Fibroblast of gingiva (primary cell): ENCODE data around the gene FAM163B.
"Not testable (repeated sequence)": the region's sequence is repeated elsewhere in the genome, so short reads cannot be mapped to it uniquely, and the experiment has no call there.

Source experiments
- DNase-seq: peaks from one replicate; pipeline ENCODE4 v3.0.0-alpha.2; 2011; ENCODE audit warnings: low read depth

The FAM163B gene

DNA sequence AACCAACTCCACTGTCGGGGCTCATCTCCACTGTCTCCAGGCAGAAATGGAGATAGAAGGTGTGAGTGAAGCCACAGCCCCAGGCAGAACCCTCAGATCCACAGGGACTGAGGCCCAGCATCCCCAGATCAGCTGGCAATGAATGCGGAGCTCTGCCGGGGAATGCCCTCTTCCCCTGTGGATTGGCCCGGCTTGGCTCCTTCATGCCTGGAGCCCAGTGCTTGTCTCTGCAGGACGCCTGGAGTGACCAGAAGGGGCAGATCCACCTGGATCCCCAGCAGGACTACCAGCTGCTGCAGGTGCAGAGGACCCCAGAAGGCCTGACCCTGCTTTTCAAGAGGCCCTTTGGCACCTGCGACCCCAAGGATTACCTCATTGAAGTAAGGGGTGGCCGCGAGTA is 30.4 kb upstream of the FAM163B start:
- DNase-seq = no peak

DNA sequence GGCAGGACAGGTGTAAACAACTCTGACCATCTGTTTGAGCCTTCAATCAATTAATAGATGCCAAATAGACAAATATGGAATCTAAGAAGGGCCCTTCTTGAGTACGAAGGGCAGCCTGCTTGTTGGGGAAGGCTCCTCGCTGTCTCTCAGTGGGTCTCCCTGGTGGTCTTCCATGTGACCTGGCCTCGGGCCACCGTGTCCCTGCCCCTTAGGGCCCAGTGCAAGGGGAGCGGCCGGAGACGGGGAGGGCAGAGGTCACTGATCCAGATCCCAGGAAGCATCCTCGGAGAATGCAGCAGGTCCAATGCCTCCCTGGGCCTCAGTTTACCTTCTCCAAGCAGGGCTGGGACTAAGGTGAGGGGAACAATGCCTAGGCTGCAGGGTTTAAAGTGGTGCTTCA is 29.5 kb upstream of the FAM163B start:
- DNase-seq = no peak

DNA sequence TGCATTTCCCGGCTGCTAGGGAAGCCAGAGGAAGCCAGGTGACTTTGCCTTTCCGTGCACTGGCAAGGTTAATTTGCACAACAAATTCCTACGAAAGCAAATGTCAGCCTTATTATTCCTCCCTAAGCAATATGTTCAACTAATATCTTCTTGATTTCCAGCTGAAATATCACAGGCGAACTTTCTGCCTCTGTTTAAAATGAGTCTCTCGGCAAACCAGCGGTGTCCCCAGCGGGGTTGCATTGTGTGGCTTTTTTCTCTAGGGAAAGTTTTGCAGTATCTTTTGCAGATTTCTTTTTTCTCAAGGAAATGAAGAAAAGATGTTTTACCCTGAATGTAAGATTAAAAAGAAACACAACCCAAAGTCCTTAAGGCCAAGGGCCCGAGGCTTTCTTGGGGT is 28.9 kb upstream of the FAM163B start:
- no peak for DNase-seq

DNA sequence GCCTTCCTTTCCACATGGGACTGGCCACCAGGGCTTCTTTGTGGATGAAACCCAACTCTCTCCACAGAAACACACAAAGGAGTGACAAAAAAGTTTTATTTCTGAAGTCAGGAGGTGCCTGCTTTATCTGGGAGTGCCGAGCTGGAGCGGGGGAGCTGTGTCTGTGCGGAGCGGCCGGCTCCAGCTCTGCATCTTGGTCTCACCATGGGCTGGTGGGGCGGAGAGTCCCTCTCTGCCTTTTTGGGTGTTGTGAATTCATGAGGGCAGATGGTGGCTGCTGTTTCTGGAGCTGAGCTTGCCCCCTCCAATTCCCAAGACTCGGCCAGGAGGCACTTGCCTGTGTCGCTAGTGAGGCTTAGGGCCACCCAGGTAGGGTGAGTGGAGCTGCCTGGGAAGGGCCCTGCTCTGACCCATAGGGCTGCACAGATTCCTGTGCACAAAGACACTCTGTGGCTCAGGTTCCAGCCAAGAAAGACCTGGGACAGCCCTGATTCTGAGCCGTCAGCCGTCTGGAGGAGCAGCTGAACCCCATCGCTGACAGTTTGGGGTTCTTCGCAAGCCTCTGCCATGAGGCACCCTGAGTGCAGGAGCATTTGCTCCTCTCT is 28.4 kb upstream of the FAM163B start:
- DNase-seq = no peak

DNA sequence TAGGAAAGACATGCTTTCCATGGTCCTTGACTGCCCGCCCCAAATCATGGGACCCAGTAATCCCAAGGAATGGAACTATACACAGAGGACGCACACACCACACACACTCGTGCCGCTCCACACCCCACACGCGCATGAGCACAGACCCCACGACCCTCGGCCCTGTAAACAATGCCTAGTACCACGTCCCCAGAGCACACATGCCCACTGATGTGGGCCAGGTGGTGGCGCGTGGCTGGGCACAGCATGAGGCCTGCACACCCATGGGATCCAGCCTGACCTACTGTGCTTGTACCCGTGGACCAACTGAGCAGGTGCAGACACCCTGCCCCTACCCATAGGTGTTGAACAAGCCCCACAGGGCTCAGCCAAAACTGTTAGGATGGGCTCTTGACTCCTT is 27.7 kb upstream of the FAM163B start:
- DNase-seq = no peak

DNA sequence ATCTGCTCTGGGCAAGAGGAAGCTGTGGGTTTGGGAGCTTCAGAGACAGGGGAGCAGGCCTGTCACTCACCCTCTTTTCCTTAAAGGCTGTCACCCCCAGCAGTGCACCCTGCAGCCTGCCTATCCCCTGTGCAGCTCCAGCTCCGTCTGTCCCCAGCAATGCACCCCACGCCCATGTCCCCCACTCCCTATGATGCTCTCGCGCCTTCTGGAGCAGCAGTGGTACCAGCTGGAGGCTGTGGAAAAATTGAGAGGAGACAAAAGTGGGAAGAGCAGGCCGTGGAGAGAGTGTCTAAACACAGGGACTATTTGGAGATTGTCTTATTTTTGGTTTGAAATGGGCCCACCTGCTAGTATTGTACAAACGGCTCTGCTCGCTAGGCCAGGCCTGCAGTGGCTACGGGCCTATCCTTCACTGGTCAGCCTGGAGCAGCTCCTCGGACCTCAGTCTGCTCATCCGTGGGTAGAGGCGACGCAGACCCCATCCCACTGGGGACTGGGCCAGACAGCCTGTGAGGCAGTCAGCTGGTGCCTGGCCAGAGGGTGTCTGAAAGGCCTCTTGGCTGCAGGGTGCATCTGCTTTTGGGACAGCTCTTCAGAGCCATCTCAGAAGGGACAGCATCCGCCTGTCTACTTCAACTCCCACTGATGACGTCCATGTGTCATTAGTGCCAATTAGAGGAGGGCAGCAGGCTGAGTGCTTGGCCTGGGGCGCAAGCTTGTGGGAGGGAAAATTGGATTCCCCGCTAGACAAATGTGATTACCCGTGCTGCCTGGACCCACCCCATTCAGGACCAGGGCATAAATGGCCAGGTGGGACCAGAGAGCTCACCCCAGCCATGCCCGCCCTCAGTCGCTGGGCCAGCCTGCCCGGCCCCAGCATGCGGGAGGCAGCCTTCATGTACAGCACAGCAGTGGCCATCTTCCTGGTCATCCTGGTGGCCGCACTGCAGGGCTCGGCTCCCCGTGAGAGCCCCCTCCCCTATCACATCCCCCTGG is 26.6 kb upstream of the FAM163B start, which contains the start of gene DBH:
Gene DBH (plus strand): TSS at position 831 of the 999 bp plus-strand sequence. CDS start 9 bp downstream, at position 840.
- DNase-seq = no peak

DNA sequence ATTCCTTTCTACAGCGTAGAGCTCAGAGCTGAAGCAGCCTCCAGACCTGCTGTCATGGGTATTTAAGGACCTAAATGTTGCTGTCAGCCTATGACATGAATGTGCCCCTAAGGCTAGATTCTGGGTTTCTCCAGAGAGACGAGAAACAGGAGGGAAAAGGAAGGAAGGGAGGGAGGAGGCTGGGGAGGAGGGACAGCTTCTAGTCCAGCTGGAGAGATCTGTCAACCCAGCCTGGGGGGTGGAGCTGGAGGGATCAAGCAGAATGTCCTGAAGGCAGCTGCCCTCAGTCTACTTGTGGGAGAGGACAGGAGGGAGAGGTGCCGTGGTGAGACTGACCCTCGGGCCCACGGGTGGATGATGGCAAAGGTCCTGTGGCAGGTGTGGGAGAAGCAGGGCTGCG is 25.9 kb upstream of the FAM163B start:
- DNase-seq = no peak

DNA sequence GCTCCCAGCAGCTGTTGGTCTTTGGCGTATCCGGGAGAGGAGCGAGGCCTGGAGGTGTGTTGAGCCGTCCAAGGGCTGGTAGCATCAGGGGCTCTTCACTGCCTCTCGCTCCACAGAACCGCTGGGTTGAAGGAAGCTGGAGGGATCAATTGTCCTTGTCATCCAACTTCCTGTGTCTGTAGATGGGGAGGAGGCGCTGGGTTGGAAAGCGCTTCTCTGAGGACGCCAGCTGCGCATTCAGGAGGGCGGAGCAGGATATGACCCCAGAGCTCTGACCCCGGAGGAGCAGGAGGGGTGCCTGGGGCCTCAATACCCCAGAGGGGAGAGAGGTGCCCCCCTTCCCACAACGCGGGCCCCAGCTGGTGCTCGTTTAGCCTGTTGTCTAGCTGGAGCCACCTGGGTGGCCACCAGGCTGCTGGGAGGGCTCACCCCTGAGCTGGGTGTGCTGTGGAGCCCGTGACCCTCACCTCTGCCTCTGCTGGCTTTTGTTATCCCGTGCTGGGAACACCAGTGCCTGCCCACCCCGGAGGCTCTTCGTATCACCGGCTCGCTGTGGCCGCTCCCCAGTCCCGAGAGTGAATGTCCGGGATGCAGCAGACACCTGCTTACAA is 25.0 kb upstream of the FAM163B start:
- no peak for DNase-seq

DNA sequence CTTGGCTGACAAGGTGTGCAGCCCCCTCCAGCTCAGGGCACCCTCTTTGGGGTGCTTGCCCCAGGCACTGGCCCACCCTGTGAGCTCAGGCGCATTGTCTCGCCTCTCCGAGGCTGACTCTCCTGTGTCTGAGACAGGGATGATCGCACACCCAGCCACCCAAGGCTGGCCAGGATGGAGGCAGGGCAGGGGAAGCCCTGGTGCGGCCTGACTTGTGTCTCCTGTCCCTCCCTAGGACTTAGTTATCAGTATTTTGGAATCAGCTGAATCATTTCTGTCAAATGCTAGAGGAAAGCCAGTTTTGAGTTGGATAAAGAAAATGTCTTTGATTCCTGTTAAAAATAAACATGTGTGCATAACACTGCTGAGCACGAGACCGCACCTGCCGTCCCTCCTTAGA is 24.5 kb upstream of the FAM163B start:
- DNase-seq = no peak

DNA sequence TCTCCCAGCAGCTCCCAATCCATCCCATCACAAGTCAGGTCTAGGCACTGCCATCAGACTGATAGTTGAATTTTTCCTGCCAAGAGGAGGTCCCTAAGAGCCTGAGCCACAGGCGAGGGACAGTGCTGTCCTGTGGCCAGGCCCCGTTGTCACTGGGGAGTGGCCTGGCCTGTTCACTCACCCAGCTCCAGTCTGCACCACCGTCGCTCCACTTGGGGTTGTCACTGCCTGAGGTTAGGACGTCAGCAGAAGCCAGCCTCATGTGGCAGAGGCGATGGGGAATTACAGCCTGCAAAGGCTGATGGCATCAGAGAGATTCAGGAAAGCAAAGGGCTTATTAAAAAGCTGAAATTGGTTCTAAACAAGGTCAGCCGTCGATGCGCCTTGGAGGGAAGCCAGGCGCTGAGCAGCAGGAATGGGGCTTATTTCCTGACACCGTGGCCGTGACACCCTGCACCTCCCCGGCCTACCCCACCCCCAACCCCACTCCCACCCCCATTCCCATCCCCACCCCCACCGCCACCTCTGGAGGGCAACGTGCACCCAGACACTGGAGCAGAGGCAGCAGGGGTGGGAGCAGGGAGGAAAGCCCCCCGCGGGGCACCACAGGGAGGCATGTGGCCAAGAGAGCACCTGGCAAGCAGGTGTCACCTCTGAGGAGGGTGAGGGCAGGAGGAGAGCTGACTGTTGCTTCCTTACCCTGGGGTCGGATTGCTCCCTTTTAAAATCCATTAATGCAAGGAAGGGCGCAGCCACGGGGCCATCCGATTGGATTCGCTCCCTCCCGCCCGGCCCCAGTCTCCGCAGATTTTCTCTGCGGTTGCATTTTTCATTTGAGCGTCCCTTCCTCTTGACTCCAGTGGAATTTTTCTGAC is 23.9 kb upstream of the FAM163B start:
- DNase-seq = no peak

DNA sequence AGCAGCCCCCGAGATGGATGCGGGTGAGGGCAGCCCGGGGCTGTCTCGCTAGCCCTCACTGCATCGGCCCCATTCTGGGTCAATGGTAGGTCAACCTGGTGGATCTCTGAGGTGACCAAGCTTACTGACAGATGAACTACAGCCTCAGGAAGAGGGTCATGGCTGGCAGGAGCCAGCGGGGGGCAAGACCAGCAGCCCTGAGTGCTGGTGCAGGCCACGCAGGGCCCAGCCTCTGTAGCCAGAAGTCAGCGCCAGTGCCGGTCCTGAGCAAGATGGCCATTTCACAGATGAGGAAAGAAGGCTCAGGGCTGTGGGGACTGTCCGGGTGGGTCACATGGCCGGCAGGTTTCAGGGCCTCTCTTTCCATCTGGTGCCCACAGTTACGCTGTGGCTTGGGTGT is 21.9 kb upstream of the FAM163B start:
- no peak for DNase-seq

DNA sequence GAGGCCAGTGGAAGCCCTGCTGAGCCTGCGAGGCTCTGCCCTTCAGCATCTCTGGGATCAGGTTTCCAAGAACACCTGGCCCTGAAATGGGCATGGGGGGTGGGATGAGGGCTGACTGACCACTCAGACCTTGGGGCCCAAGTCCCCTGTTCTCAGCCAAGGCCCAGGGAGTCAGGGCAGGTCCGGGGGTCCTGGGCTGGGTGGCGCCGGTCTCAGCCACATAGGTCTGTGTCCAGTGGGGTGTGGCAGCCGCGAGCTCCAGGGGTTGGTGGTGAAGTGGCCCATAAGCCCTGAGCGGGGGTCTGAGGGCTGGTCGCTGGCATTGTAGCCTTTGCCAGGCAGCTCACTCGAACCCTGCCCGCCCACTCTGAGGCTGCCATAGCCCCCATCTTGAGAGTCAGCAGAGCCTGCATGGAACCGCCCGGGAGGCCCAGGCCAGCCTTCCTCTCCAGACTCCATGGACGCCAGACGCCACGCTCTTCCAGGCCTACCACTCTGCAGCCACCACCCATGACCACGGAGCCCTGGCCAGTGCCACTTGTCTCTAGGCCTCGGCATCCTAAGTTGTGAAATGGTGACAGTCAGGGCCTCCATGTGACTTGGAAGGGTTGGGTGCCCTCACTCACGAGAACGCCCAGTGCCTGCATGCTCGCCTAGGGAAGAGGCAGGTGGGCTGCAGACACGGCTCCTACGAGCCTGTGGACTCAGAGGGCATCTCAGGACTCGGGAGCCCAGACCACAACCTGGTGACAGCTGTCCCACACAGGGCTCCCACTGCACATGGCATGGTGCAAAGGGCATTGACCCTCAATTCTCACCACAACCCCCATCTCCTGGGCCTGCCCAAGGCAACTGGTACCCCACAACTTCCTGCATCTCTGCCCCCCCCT is 20.3 kb upstream of the FAM163B start:
- DNase-seq = no peak

DNA sequence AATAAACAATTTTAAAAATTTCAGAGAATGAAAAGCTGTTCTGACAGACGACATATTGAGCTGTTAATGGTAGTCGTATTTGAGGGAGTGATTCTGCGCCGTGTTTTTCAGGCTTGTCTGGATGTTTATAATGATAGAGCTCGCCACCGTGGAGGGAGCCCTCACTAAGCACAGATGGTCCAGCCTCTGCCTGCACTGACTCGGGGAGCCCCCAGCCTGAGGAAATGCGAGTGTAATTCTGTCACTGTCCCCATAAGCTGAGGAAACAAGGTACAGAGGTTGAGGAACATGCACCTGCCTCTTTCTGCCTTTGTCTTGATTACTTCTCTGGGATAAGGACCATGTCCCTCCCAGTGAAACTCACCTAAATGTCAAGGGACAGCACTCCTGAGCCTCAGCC is 19.6 kb upstream of the FAM163B start:
- DNase-seq = no peak

DNA sequence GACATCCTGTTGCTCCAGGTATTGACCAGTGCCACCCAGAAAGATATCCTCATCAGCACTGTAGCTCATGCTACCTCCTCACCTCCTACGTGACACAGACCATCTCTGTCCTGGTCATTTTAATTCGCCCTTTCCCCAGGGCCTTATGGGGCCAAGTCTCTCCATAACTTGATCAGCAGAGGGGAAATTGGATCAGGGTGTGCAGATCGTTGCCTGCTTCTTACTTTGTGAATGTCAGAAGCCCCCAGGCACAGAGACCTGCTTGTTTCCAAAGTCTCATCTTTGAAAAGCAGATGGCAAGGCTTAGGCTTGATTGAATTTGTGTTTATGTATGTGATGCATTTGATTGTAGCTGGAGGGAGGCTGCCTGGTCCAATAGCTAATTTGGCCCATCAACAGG is 18.2 kb upstream of the FAM163B start:
- no peak for DNase-seq

DNA sequence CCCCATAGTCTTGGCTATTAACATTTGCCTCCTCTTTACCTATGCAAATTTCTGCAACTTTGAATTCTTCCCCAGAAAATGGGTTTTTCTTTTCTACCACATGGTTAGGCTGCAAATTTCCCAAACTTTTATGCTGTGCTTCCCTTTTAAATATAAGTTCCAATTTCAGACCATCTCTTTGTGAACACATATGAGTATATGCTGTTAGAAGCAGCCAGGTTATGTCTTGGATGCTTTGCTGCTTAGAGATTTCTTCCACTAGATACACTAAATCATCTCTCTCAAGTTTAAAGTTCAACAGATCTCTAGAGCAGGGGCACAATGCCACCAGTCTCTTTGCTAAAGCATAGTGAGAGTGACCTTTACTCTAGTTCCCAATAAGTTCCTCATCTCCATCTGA is 16.8 kb upstream of the FAM163B start:
- not testable (repeated sequence) for DNase-seq

DNA sequence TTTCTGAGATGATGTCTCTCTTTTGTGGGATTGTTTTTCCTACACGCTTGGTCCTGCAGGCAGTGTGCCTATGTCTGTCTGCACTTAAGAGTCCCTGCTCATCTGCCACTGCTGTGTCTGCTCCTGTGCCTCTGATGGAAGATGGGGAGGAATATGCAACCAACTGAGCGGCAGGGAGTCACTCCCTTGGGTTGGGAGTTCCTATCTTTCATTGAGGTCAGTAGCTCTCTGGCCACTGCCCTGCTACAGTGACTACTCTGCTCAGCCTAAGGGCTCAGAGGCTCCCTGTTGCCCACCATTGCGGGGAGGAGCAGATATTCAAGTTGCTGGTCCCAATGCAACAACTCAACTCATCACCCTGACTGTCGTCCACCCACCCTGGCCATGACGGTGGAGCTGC is 13.4 kb upstream of the FAM163B start:
- no peak for DNase-seq

DNA sequence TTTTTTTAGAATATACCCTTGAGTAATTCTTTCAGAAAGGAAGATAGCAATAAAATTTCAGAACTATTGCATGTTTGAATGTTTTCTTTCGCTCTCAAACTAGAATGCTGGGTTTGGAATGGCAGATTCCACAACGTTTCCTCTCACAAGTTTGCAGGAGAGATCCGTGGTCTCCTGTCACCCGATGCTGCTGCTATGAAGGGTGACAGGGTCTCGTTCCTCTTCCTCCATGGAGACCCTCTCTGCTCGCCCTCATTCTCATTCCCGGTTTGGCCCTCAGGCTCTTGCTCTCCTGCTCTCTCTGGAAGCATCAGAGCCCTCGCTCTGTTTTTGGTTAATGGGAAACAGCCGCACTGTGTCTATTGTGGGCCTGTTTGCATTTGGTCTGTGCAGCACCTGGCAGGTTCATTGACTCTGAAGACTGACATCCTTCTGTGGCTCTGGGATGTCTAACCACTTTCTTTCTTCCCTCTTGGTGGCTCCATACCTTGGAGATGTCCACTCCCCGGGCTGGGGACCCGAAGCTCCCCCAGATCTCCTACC is 12.6 kb upstream of the FAM163B start:
- no peak for DNase-seq

DNA sequence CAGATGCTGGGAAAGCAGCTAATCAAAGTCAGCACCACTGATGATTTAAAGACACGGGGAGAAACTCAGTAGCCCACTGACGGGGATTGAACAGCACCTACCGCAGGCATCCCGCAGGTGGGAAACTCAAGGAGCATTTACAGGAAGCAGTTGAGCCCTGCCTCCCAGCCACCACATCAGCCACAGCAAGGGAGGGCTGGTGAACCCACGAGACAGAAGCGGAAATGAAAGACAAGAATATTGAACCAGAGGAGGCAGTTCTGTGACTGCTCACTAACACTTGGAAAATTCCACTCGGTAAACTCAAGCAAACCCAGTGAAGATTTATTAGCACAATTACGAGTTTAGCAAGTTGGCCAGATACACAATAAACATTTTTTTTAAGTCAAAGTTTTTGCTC is 10.6 kb upstream of the FAM163B start:
- no peak for DNase-seq

DNA sequence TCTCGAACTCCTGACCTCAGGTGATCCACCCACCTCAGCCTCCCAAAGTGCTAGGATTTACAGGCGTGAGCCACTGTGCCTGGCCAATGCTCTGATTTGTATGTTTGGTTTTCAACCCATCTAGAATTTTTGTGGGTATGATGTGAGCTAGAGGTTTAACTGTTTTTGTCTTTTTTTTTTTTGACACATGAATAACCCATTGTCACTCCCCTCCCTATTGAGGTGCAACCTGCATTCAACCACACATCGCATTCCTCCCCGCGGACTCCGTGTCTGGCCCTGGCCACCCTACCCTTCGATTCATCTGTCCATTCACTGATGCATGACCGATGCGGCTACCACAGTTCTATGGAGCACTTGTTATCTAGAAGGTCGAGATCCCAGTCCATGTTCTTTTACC is 9.5 kb upstream of the FAM163B start:
- DNase-seq = no peak

DNA sequence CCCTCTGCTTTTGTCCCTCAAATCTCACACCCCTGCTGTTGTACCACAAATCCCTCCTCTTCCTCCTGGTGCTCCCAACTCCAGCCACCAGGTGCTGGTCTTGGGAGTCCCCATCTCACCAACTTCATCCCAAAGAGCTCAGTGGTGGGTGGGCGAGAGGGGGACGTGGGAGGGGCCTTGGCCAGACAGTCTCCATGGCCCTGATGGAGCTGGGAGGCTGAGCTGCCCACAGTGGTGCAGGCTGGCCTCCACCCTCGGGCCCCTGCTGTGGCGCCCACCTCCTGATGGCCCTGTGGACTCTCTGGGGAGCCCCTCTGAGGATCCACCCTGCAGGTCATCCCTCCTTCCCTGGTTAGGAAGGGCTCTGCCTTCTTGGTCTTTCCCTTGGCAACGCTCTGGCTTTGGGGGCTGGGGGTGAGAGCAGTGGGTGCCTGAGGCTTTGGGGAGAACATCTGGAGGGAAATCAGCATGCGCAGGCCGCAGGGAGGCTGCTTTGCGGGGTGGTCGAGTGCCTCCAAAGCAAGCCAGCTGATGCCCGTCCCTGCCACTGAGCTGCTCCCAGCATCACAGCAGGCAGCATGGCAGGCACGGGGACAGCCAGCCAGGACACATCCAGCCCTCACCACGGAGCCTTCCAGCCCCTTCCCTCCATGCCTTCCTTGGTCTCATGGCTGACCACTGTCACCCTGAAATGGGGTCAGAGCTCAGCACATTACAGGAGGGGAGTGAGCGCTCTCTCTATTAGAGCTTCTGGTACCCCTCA is 7.6 kb upstream of the FAM163B start:
- DNase-seq = no peak
